ENCODE results near the gene CHD2.
"Not testable (repeated sequence)": the region's sequence is repeated elsewhere in the genome, so short reads cannot be mapped to it uniquely, and the experiment has no call there.

CHD2 gene

DNA sequence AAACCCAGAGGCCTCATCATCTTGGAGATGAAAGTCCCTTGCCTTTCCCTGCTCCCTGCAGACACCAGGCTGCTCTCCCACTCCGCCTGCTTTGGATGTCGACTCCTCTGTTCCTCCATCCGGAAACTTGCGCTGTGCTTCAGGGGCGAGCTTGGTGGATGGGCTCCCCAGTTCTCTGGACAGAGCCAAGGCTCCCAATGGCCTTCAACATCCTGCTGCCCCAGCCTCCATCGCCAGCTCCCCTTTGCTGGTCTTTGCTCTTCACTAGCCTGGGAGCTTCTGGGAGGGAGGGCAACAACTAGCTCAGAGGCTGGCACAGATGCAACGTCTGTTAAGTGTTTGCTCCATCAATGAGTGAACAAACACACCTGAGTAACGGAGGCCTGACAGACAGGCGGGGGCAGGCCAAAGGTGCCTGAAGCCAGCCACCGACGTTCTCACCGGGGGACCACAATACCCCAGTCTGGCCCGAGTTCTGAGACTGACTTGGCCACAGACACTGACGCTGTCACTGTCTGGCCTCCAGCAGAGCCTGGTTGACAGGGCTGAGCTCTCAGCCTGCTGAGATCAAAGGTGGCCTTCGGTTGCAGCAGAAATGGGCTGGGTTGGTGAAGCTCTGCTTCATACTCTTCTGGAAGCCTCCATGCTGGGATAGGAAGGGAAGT lies 149.9 kb downstream of the CHD2 start:
- DNase-seq (no peak), ATAC-seq (no peak)

DNA sequence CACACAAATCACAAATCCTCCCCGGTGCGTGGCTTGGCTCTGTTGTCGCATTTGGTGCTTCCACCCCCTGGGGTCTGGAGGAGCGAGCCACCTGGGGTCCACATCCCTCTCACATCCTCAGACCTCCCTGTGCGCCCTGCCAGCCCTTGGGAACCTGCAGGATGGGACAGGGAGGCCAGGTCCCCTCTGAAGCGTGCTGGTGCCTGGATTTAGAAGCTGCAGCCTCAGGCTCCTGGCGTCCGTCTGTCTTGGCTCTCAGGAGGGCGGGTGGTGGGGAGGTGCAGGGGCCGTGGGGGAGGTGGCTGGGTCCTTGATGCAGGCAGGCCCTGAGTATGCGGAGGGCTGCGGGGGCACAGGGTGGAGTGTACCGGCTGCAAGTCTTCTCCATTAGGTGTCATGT lies 150.5 kb downstream of the CHD2 start:
- ATAC-seq (no peak), DNase-seq (no peak)

DNA sequence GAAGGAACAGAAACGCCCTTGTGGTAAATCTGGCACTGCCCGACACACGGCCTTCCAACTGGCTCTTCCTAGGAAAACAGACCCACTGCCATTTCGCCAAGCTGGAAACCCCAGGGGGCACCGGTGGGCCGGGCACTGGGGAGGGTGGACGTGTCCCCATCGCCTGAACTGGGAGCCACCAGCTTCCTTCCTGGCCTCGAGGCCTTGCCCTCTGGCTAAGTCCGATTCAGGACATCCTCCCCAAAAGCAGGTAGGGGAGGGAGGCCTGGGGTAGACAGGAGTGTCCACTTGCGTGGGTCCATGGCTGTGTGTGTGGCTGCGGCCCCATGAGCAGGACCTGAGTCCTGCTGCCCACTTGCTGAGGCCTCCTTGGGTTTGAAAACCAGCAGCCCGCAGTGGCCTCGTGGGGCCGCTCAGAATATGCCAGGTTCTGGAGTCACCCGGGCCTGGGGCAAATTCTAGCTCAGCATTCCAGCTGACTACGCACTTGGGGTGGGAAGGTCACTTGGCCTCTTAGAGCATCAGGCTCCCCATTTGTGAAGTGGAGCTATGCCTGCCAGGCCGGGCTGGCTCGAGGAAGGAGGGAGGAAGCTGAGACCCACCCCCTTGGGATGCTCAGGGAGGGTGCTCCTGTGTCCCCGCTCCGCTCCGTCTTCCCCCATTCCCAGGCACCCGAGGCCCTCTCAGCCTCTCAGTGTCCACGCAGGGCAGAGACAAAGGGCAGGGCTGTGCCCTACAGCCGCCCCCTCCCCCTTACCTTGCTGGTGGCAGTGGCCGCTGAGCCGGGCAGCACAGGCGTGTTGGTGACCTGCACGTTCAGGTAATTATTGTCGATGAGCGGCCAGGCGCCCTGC lies 151.3 kb downstream of the CHD2 start:
- no peak for ATAC-seq
- no peak for DNase-seq

DNA sequence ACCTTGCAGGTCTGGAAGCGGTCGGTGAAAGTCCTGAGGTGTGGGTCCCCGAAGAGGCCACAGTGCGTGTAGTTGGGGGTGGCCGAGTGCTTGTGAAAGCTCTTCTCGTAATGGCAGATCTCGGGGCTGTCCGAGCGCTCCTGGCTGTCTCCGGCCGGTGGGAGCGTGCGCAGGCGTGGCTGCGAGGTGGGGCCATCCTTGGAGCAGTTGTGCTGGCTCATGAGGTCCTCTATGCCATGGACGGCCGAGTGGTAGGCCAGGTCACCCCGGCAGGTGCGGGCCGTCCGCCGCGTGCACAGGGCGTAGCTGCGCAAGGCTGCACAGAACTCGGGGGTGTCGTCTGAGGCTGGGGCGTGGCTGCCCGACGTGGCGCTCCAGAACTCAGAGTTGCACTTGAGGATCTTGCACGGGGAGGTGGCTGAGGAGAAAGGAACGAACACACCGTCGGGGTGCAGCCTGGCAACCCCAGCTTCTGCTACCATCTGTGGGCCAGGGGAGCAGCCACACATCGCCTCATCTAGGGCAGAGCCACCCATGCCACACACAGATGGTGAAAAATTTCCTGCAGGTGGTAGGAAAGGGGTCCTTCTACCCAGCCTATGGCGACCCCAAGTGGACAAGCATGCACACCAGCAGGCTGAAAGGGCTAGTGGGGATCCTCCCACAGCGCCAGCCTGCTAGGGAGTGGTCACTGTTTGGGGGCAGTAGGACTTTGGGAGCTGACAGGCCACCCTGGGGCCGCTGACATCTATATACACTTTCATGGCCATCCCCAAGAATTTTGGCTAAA lies 152.2 kb downstream of the CHD2 start:
- ATAC-seq: no peak

DNA sequence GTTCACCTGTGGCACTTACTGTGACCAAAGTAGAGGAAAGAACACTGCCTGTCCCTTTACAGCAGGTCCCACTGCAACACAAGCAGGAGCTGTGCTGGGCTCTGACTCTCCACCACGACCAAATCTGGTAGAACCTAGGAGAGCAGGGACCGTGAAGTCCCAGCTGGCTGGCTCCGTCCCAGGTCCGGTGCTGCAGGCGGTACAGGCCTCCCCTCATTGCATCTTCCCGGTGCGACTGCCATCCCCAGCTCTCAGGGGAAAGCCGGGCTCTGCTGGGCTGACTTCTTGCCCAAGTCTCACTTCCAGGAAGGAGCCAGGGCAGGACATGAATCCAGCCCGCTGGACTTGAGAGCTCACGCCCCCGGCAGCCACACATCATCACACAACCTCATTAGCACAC lies 155.1 kb downstream of the CHD2 start:
- ATAC-seq (no peak), DNase-seq (no peak)

More for the DNA sequence above, 152.2 kb downstream of the CHD2 start:
- no peak for DNase-seq

DNA sequence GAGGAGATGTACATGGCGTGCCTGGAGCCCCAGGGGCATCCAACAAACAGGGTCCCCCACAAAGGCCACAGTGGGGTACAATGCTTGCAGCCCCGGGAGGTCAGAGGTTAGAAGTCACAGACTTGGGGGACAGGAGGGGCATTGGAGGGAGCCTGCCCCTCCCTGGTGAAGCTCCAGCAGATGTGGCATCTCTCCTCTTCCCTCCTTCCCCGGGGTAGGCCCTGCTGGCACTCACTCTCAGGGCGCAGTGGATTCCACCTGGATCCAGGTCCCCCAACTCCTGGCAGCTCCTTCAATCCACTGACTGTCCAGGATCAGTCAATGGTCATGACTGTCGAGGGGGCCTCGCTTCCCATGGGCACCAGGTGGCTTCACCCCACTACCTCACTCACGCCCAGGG lies 156.7 kb downstream of the CHD2 start:
- no peak for ATAC-seq
- DNase-seq: no peak

DNA sequence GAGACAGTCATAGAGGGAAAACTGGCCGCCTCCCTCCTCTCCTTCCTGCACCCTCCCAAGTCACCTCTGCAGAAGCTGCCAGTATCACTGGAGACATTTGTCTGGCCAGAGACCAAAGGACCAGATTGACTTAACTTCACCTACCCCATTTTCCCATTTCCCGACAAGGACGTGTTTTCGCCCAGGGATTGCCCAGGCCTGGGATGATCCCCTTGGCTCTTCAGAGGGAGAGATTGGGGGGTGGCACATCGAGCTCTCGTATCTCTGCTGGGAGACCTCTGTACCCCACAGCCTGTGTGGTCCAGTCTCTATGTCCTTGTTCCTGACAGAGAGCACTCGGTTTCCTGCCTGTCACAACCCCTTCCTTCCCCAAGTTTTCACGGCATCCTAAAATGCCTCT lies 157.5 kb downstream of the CHD2 start:
- DNase-seq (no peak), ATAC-seq (no peak)

DNA sequence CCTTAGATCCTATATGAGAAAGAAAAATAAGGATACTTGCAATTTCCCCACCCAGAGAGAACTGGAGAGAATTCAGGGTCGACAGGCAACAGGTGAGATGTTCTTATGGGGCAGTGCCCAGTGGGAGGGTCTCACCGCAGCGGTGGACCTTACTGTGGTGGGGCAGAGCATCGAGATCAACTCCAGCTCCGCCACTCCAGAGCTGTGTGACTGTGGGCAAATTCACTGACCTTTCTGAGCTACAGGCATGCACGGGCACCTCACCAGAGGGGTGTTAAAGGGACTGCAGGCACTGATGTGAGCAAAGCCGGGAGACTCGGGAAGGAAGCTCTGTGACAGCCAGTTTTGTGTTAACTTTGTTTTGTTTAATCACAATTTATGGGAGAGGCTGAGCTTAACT lies 158.0 kb downstream of the CHD2 start:
- no peak for ATAC-seq
- DNase-seq: no peak

DNA sequence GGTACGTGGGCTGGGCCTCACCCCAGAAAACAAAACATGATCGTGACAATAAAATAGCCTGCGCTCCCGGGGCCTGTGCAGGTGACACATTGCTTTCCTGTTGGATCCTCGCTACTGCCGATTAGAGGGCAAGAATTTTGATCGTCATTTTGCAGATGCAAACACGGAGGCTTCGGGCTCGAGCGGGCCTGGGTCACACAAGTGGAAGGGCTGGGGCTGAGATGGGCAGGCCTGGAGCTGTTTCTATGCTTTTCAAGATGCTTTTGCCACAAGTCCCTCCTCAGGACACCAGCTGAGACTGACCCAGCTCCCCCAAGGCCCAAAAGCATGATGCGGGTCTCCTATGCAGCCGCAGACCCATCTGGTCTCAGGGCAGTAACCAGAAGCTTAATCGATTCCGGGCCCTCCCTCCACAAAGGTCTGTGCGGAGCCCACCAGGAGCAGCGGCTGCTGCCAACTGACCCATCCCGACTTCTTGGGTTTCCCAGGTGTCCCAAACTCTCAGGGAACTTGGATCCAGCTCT lies 158.8 kb downstream of the CHD2 start:
- DNase-seq (no peak), ATAC-seq (no peak)

DNA sequence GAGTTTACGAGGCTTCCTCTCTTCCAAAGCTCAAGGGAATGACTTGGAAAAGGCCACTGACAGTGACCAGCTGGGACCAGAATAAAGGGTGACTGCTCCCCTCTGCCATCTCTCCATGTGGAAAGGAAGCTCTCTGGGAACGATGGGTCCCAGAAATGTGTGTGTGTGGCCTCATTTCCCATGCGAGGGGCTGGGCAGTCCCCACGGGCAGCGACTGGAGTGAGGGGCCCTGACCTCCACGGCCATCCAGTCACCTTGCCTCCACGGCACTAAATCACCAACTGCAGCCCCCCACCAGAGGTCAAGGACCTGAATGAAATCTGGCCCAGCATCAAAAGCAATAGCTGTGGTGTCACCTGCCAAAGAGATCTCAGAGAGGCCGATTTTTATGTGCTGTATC lies 159.3 kb downstream of the CHD2 start:
- DNase-seq (no peak), ATAC-seq (no peak)

DNA sequence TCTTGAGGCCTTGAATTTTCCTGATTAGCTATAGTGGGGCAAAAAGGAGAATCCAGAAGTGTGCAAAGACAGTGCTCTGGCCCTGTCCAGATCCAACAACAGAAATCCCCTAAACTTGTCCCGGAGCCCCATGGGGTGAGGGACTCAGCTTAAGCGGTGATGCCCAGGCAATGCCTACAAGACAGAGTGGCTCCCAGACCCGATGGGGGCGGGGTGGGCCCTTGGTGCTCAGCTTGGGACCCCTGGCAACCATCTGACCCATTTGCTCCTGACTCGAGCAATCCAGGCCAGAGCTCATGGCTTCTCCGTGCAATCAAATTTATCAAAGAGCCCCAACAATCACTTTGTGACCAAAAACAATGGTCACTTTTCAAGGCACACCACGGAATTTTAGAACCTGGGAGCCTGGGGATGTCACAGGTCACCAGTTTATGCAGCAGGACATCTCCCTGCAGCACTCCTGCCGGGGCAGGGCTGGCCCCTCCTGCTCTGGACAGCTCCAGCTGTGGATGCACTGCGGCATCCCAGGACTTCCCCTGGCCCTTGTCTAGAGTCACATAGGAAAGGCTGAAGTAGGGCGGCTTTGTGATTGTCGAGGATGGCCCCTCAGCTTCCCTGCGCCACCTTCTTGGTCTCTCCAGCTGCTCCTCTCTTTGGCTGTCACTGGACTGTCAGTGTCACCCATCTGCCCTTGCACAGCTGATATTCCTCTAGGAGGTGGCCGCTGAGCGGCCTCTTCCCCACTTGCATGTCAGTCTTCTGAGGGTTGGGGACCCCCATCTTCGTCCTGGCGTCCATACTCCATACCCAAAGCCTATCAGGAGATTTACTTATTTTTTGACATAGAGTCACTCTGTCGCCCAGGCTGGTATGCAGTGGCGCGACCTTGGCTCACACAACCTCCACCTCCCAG lies 160.5 kb downstream of the CHD2 start:
- DNase-seq (no peak), ATAC-seq (no peak)

DNA sequence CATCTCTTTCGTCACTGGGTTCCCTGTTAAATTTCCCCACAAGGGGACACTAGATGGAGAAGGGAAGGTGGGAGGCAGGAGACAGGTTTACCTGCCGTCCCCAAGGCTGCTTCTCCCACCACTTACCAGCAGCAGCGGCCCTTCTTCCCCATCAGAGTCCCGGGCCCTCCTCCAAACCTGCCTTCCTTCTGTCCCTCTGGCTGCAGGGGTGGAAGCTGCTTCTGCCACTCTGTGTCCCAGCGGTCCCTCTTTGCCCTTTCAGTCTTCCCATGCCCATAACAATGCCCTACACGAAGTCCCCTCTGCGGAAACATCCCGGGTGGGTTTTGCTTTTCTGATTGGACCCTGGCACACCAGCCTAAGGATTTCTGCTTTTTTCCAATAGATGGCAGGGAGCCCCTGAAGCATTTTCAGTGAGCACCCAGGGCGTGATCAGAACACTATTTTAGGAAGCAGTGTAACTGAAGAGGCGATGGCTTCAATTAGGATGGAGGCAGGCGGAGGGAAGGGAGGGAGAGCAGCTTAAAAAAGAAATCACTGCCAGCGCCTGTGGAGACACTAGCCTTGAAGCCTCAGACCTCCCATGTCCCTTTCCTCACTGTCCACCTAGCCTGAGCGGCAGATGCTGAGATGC lies 162.6 kb downstream of the CHD2 start:
- not testable (repeated sequence) for ATAC-seq, DNase-seq

DNA sequence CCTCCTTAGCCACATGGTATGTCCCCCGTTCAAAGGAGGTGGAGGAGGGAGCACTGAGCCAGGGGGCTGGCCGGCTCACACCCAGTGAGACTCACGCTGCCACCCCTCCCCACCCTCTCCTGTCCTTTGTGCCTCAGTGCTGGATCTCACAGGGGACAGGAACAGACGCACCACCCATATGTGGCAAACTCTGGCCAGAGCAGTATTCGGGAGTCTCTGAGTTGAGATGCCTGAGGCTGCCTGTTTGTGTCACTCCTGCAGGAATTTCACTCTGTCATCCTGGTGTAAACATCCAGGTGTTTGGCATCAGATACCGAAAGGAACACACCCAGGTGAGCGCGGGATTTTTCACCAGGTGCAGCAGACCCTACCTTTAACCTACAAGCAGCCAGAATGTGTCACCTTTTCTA lies 163.1 kb downstream of the CHD2 start:
- DNase-seq: no peak
- no peak for ATAC-seq

DNA sequence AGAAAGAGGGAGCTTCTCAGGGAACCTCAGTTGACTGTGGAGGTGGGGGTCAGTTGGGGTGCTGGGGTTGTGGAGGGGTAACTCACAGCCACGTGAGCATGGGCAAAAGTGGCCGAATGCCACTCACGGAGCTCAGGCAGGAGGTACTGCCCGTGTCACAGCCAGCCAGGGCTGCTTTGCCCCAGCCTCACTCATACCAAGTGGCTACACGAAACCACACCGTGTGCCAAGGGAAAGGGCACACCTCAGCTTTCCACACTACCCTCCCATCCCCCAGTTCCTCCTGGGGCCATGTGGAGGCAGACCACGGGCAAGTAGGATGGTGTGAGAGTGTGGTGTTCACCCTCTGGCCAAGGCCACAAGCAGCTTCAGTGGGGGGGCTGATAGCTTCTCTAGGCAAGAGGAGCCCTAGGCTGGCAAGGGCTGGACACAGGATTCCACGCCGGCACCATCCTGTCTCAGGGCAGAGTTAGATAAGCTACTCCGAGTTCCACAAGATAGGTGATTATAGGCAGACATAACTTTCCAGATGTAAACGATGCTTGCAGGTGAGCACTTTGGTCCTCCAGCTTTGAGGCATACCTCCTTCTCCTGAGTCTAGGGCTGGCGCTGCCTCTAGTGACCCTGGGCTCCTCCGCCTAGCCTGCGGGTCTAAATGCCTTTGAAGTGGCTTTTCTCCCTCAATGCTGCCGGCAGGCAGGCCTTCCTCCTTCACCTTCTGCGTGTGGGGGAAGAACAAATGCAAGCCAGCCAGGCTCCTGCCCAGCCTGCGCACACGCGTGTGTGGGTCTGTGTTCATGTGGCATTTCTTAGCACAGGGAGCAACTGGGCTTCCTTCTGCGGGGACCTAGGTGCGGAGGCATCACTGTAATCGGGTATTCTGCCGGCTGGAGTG lies 163.9 kb downstream of the CHD2 start:
- ATAC-seq (no peak), DNase-seq (no peak)

DNA sequence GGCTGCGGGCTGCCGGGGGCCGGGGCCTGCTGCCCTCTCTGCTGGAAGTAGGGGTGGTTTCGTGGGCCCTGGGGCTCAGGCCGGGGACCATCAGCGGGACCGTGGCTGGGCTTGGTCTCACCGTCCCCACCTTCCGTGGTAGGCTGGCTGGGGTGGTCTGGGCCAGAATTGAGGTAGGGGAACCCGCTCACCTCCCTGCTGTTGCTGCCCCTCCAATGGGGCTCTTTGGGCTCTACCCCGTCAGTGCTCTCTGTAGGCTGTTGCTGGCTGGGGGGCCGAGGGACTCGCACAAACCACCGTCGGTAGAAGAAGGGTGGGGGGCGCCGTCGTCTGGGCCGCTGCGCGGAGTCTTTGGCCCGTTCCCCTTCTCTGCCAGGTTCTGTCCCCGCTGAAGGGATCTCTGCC lies 165.5 kb downstream of the CHD2 start:
- no peak for DNase-seq
- ATAC-seq: no peak

DNA sequence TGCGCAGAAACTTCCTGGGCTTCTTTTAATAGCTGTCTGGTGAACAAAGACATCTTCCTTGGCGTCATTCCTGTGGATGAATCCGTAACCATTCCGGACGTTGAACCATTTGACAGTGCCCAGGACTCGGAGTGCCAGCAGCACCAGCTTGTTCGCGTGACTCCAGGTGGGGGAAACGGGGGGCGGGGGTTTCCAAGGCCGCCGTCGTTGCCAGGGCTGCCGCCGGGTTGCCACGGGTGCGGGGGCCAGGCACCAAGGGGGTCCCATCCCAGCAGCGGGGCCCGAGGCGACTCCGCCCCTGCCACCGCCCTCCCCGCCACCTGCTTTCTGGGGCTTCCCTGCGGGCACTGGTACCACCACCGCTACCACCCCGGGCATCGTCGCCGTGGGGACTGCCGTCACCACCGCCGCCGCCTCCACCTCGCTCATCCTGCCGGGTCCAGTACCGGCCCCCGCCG lies 166.1 kb downstream of the CHD2 start:
- ATAC-seq (no peak), DNase-seq (no peak)

DNA sequence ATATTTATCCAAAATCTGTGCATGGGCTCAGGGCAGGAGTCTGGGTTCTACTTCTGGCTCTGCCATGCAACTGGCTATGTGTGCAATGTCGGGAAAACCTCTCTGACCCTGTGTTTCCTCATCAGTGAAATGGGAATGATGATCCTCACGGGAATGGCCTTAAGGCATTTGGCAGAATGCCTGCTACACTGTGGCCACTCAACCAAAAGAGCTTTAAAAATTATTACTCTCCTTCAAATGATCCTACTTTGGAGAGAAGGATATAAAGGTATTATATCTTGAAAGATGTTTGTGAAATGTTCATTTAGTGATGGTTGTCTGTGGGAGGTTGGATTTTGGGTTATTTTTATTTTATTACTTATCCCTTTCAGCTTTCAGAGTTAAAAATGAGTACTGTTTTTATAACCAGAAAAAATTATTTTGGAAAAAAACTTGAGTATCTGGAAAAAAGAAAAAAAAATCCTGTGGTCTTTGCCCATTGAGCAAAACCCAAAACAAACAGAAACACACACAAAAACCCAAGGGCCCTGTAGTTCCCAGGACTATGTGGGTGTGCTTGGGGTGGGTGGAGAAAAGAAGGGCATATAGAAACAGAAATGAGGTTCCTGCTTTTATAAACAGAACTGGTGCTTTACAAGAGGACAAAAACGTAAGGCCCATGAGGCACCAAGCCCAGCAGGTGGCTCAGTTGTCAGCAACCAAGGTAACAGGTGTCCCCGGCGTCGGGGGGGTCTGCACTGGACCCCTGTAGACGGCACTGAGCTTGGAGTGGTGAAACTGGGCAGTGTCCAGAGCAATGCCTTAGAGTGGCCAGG lies 166.9 kb downstream of the CHD2 start:
- ATAC-seq: no peak
- DNase-seq: no peak

DNA sequence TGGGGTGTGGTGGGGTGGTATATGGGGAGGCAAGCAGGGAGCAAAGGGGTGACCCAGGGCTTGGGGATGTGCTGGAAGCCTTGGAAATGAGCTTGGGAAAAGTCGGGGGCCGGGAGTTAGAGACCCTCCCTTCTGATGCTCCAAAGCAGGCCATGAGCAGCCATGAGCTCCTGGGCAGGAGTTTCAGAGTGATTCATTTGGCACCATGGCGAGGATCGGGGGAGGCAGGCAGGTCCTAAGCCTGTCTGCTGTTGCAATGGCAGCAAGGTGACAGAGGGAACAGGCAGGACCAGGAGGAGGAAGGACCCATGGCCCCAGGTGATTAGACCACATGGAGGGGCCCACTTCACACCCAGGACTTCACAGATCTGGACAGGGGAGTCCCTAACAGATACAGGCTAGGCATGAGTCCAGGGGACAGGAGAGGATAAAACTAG lies 167.5 kb downstream of the CHD2 start:
- no peak for DNase-seq
- no peak for ATAC-seq

DNA sequence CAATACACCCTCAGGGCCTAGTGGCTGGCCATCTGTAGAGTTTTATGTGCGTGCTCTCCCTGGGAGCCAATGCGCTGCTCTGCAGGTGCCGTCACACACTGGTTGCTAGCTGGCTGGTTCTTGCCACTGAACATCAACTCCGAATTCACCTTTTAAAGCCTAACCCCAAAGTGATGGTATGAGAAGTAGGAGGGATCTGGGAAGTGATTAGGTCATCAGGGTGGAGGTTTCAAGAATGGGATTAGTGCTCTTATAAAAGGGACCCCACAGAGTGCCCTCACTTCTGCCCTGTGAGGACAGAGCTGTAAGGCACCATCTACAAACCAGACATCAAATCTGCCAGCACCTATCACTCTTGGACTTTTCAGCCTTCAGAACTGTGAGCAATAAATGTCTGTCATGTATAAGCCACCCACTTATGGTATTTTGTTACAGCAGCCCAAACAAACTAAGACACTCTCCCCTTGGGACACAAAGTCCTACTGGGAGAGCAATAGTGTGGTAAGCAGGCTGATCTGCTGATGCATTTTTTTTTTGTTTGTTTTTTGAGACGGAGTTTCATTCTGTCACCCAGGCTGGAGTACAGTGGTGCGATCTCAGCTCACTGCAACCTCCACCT lies 168.6 kb downstream of the CHD2 start:
- ATAC-seq (no peak), DNase-seq (no peak)

Data from stimulated activated naive CD8-positive, alpha-beta T cell treated with anti-CD3 and anti-CD28 coated beads, Interleukin-15, Interleukin-2, amounts not matched to agents 100 U/mL and 50 U/mL, for 24 hours (primary cell).